Testis (tissue), 2 donors: ENCODE measurements around the gene NPR1.

ENCODE experiments used
- POLR2A ChIP-seq: fragments of 450-650 bp; IDR thresholded peaks from one replicate; pipeline ENCODE4 v1.6.1; 2017; ENCODE audit warnings: antibody characterized with exemption, mild to moderate bottlenecking, moderate library complexity
- TF ChIP-seq, protein P1 (sequence below), 3 experiments: fragments of 450-650 bp in 2 of 3; fragments of 200-600 bp in 1 of 3; sonication (generic) in 1 of 3; IDR thresholded peaks; one replicate each; pipeline ENCODE4 v1.5.1; 2016 to 2019; ENCODE audit warnings: antibody characterized with exemption in 3 of 3, mild to moderate bottlenecking in 2 of 3, moderate library complexity in 1 of 3

DNA sequence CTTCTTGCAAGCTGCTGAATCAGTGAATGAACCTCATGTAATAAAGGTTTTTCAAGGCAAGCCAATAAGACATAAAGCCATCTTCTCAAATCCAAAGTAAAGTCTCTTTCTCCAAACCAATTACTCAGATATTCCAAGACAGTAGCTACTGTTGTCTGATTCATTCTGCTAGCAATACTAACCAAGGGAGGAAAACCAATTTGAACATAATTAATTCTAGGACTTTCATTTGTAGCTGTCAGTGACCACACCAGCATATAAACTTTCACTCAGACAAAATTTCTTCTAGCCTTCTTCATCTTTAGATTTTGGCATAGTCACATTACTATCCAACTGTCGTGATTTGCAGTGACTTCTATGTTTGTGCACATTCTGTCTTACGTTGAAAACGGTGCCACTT lies 38.8 kb downstream of the NPR1 start:
- TF ChIP-seq, protein P1, sequence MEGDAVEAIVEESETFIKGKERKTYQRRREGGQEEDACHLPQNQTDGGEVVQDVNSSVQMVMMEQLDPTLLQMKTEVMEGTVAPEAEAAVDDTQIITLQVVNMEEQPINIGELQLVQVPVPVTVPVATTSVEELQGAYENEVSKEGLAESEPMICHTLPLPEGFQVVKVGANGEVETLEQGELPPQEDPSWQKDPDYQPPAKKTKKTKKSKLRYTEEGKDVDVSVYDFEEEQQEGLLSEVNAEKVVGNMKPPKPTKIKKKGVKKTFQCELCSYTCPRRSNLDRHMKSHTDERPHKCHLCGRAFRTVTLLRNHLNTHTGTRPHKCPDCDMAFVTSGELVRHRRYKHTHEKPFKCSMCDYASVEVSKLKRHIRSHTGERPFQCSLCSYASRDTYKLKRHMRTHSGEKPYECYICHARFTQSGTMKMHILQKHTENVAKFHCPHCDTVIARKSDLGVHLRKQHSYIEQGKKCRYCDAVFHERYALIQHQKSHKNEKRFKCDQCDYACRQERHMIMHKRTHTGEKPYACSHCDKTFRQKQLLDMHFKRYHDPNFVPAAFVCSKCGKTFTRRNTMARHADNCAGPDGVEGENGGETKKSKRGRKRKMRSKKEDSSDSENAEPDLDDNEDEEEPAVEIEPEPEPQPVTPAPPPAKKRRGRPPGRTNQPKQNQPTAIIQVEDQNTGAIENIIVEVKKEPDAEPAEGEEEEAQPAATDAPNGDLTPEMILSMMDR (IDR thresholded peaks at IDR 0.05): no peak
- TF ChIP-seq POLR2A: no peak
